Germinal center (tissue), 1 donor: ENCODE results near the gene FAT3.

Source experiments
- DNase-seq: peaks from one replicate; pipeline ENCODE4 v3.0.0; 2012; ENCODE audit warnings: mixed read lengths, low spot score

The FAT3 gene

GRCh38 chr11:92227959-92228935, 3.6 kb downstream of the FAT3 start:
- DNase-seq = no peak

GRCh38 chr11:92236856-92237255, 12.2 kb downstream of the FAT3 start:
- no peak for DNase-seq

GRCh38 chr11:92240916-92241315, 16.3 kb downstream of the FAT3 start:
- no peak for DNase-seq

GRCh38 chr11:92245700-92246271, 21.2 kb downstream of the FAT3 start:
- DNase-seq = no peak

- DNase-seq = no peak
These were observed 22.0 kb downstream of the FAT3 start for GRCh38 chr11:92246630-92247029.

- DNase-seq = no peak
These were observed 24.6 kb downstream of the FAT3 start for GRCh38 chr11:92249156-92249753.

- DNase-seq = no peak
These were observed 27.4 kb downstream of the FAT3 start for GRCh38 chr11:92251980-92252379.

GRCh38 chr11:92253421-92253820, 28.8 kb downstream of the FAT3 start:
- DNase-seq = no peak

GRCh38 chr11:92253945-92254344, 29.3 kb downstream of the FAT3 start:
- no peak for DNase-seq

- DNase-seq = no peak
These were observed 32.9 kb downstream of the FAT3 start for GRCh38 chr11:92257536-92257935.

- DNase-seq = no peak
These were observed 35.2 kb downstream of the FAT3 start for GRCh38 chr11:92259861-92260260.

GRCh38 chr11:92264350-92264749, 39.7 kb downstream of the FAT3 start:
- DNase-seq = no peak

GRCh38 chr11:92266806-92267205, 42.2 kb downstream of the FAT3 start:
- DNase-seq = no peak

- no peak for DNase-seq
These were observed 42.7 kb downstream of the FAT3 start for GRCh38 chr11:92267278-92267677.

GRCh38 chr11:92267968-92268367, 43.4 kb downstream of the FAT3 start:
- DNase-seq = no peak

GRCh38 chr11:92268546-92268945, 43.9 kb downstream of the FAT3 start:
- no peak for DNase-seq

- DNase-seq = no peak
These were observed 44.4 kb downstream of the FAT3 start for GRCh38 chr11:92269021-92269420.

GRCh38 chr11:92269841-92270240, 45.2 kb downstream of the FAT3 start:
- DNase-seq = no peak

GRCh38 chr11:92272651-92273050, 48.0 kb downstream of the FAT3 start:
- DNase-seq = no peak
